ENCODE results near the gene PHIP. TPM values are rescaled to one million over a fixed set of nuclear protein-coding genes. Genes with fewer than 3 reads are reported as not detected.

The PHIP gene
- total and polyA plus RNA-seq, 7 donors: 2.5 to 41.7 (median 31.6) TPM

DNA sequence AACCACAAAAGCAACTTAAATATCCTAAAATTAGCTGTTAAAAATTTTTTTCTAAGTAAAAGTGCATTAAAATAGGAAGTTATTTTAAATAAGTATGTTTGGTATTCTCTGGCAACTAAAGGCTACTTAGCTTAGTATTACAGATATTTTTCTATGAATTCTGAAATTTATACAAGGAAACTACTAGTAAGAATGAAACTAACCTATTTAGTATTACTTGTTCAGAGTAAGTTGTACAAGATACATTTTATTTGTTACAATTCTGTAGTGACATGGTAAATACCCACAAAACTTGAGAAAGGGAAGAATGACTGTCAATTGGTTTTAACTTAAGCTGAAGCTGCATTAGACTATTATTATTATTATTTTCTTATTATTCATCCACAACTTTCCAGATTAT lies 6.5 kb downstream of the PHIP start:
- no peak overlapping the region for H3K27ac ChIP-seq
- TF ChIP-seq POLR2A (IDR thresholded peaks at IDR 0.05): no peak
- TF ChIP-seq POLR2AphosphoS5 (IDR thresholded peaks at IDR 0.05): no peak
- no peak for TF ChIP-seq EP300 (IDR thresholded peaks at IDR 0.05)
- TF ChIP-seq, protein P1, sequence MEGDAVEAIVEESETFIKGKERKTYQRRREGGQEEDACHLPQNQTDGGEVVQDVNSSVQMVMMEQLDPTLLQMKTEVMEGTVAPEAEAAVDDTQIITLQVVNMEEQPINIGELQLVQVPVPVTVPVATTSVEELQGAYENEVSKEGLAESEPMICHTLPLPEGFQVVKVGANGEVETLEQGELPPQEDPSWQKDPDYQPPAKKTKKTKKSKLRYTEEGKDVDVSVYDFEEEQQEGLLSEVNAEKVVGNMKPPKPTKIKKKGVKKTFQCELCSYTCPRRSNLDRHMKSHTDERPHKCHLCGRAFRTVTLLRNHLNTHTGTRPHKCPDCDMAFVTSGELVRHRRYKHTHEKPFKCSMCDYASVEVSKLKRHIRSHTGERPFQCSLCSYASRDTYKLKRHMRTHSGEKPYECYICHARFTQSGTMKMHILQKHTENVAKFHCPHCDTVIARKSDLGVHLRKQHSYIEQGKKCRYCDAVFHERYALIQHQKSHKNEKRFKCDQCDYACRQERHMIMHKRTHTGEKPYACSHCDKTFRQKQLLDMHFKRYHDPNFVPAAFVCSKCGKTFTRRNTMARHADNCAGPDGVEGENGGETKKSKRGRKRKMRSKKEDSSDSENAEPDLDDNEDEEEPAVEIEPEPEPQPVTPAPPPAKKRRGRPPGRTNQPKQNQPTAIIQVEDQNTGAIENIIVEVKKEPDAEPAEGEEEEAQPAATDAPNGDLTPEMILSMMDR (IDR thresholded peaks at IDR 0.05): no peak
- no peaks in the 10 kb centered on the region for H3K27me3 ChIP-seq
- H3K4me3 ChIP-seq: no peak overlapping the region
- H3K9me3 ChIP-seq: no peaks in the 10 kb centered on the region
- no peak for DNase-seq
- no peaks in the 10 kb centered on the region for H3K36me3 ChIP-seq
- intact Hi-C loops (cut with DNase I): loop anchor here (10.0 kb wide), 1 partner anchor 603 kb away; no protein-coding TSS in a partner anchor
- peaks cover 0 to 82% (median 51%) of the 10 kb centered on the region in 4 donors for H3K4me1 ChIP-seq

DNA sequence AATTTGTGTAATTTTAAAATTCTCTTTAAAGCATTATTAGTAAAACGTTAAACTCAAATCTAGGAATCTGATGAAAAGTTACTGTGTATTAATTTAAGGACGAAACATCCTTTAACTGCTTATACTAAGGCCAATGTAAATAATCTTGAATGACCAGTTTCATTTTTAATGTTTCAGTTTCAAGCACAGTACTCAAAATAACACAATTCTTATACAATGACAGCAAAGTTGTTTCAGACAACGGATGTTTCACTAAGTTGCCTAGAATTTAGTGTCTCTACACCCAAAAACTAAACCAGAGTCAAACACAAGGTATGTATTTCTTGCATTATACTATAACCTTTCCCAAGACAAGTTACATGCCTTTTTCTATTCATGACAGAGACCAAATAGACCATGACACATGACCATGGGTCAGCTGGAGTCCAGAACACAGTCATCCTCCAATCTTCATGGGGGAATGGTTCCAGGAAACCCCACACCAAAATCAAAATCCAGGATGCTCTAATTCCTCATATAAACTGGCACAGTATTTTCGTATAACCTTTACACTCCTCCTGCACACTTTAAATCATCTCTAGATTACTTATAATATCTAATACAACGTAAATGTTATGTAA lies 7.7 kb downstream of the PHIP start:
- peaks cover 0 to 80% (median 42%) of the 10 kb centered on the region in 4 donors for H3K4me1 ChIP-seq
- intact Hi-C loops (cut with DNase I): loop anchor here (10.0 kb wide), 1 partner anchor 604 kb away; no protein-coding TSS in a partner anchor
- DNase-seq: no peak
- no peaks in the 10 kb centered on the region for H3K27me3 ChIP-seq
- TF ChIP-seq POLR2AphosphoS5 (IDR thresholded peaks at IDR 0.05) (no peak), POLR2A (IDR thresholded peaks at IDR 0.05) (no peak), EP300 (IDR thresholded peaks at IDR 0.05) (no peak)
- TF ChIP-seq, protein P1 (IDR thresholded peaks at IDR 0.05): no peak
- no peak overlapping the region for H3K4me3 ChIP-seq
- no peaks in the 10 kb centered on the region for H3K36me3 ChIP-seq
- WGBS, 2 donors: 76 to 77% methylated on average over 5 of the region's 5 CpGs
- H3K9me3 ChIP-seq: no peaks in the 10 kb centered on the region
- no peak overlapping the region for H3K27ac ChIP-seq

DNA sequence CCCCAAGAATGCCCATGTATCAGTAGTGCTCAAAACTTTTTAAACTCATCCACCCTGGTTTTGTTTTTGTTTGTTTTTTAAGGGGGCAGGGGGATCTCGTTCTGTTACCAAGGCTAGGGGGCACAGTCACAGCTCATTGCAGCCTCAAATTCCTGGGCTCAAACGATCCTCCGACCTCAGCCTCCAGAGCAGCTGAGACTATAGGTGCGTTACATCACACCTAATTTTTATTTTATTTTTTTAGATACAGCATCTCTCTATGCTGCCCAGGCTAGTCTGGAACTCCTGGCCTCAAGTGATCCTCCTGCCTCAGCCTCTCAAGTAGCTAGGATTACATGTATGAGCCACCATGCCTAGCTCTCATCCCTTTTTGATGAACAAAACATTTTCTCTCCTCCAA lies 11.2 kb downstream of the PHIP start:
- DNase-seq: no peak
- H3K27ac ChIP-seq: no peak overlapping the region
- TF ChIP-seq POLR2AphosphoS5 (IDR thresholded peaks at IDR 0.05) (no peak), EP300 (IDR thresholded peaks at IDR 0.05) (no peak), POLR2A (IDR thresholded peaks at IDR 0.05) (no peak)
- TF ChIP-seq, protein P1 (IDR thresholded peaks at IDR 0.05): no peak
- H3K9me3 ChIP-seq: no peaks in the 10 kb centered on the region
- intact Hi-C loops (cut with DNase I): no loop called here
- no peak overlapping the region for H3K4me3 ChIP-seq
- peaks cover 0 to 61% (median 25%) of the 10 kb centered on the region in 4 donors for H3K4me1 ChIP-seq
- no peaks in the 10 kb centered on the region for H3K27me3 ChIP-seq
- H3K36me3 ChIP-seq: peaks cover 0 to 3% (median 0%) of the 10 kb centered on the region in 4 donors
- 93 to 98% methylated on average over 4 of the region's 4 CpGs for WGBS, 2 donors

DNA sequence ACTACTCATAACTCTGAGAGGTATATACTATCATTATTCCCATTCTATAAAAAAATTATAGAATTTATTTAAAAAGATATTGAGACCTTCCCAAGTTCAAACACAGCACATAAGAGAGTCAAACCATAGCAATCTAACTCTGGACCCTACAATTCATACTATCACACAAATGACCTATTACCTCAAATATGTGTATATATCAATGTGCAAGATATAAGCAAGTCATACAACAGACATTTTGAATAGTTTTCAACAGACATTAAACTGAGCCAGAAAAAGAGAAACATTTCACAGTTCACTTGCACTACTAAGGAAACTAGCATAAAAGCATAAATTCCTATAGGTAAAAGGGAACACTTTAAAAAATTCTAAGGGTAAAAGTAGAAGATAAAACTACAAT lies 11.7 kb downstream of the PHIP start:
- no peak for DNase-seq
- Histone ChIP-seq H3K9me3 (no peaks in the 10 kb centered on the region), H3K36me3 (peaks cover 0 to 3% (median 0%) of the 10 kb centered on the region in 4 donors), H3K27me3 (no peaks in the 10 kb centered on the region), H3K27ac (no peak overlapping the region), H3K4me1 (peaks cover 0 to 56% (median 21%) of the 10 kb centered on the region in 4 donors), H3K4me3 (no peak overlapping the region)
- intact Hi-C loops (cut with DNase I): no loop called here
- TF ChIP-seq, protein P1 (IDR thresholded peaks at IDR 0.05): no peak
- no peak for TF ChIP-seq EP300 (IDR thresholded peaks at IDR 0.05)
- no peak for TF ChIP-seq POLR2A (IDR thresholded peaks at IDR 0.05)
- no peak for TF ChIP-seq POLR2AphosphoS5 (IDR thresholded peaks at IDR 0.05)

DNA sequence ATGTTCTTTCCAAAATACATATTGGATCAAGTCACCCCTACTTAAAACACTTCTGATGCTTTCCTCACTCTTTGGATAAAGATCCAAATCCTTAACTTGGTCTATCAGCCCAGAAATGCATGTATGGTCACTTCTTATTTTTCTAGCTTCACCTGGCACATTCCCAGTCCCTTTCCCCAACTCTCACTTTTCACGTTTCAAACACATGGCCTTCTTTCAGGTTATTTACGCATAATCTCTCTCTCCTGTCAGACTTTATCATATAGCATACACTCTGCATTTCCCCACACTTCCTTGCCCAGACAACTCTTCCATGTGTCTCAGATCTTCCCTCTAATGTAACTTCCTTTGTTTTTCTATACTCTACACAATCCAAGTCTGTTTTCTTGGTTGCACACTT lies 12.8 kb downstream of the PHIP start:
- Histone ChIP-seq H3K36me3 (peaks cover 0 to 10% (median 4%) of the 10 kb centered on the region in 4 donors), H3K9me3 (no peaks in the 10 kb centered on the region), H3K27me3 (no peaks in the 10 kb centered on the region), H3K4me3 (no peak overlapping the region), H3K27ac (no peak overlapping the region), H3K4me1 (peaks cover 0 to 45% (median 15%) of the 10 kb centered on the region in 4 donors)
- TF ChIP-seq POLR2AphosphoS5 (IDR thresholded peaks at IDR 0.05) (no peak), POLR2A (IDR thresholded peaks at IDR 0.05) (no peak), EP300 (IDR thresholded peaks at IDR 0.05) (no peak)
- TF ChIP-seq, protein P1 (IDR thresholded peaks at IDR 0.05): no peak
- WGBS, 2 donors: 75 to 82% methylated on average over 2 of the region's 2 CpGs
- intact Hi-C loops (cut with DNase I): no loop called here
- no peak for DNase-seq
